GDM1 (cell line): ENCODE measurements around the gene EPHX1.
A peak's percentile ranks its signal among the peaks of the same experiment; 100 is the strongest.

Experiments
- DNase-seq: peaks from one replicate; lab custom pipeline; 2025; lab: John Stamatoyannopoulos, UW

The EPHX1 gene

DNA sequence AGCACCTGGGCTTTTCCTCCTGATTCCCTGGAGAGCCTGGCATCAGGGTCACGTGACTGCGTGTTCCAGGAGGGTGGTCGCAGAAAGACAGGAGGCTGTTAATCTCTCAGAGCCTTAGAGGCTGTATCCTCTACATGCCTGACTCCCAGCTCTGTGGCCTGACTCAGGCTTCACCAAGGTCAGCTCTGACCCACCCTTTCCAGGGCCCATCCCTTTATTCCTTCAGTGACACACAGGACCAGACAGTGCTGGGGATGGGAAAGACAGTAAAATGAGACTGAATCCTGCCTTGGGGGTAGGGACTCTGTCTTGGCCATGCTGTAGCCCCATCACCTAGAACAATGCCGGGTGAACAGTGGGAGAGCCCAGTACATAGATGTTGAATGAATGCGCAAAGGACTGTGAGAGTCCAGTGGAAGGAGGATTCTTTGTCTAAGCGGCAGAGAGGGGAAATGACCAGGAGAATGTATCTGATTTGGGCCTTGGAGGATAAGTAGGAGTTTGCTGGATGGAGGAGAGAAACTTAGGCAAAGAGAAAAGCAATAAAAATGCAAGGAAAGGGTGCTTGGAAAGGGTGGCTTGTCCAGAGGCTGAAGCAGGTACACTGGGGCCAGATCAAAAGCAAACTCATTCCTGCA, 33.0 kb downstream of the EPHX1 start:
- no peak for DNase-seq

DNA sequence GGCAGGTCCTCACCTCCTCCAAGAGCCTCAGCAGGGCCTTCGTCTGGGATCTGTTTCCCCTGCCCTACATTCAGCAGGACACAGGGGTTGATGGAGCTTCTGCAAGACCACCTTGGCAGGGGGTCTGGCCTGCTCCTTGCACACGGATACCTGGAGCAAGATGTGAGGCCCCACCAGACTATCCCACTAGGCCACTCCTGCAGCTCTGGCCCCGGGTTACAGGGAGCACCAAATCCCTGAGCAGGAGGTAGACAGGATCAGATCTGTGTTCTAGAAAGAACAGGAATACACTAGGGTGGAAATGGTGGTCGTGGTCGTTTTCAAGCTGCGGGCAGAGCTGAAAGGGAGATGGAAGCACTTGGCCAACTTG, 33.5 kb downstream of the EPHX1 start:
- DNase-seq: no peak

DNA sequence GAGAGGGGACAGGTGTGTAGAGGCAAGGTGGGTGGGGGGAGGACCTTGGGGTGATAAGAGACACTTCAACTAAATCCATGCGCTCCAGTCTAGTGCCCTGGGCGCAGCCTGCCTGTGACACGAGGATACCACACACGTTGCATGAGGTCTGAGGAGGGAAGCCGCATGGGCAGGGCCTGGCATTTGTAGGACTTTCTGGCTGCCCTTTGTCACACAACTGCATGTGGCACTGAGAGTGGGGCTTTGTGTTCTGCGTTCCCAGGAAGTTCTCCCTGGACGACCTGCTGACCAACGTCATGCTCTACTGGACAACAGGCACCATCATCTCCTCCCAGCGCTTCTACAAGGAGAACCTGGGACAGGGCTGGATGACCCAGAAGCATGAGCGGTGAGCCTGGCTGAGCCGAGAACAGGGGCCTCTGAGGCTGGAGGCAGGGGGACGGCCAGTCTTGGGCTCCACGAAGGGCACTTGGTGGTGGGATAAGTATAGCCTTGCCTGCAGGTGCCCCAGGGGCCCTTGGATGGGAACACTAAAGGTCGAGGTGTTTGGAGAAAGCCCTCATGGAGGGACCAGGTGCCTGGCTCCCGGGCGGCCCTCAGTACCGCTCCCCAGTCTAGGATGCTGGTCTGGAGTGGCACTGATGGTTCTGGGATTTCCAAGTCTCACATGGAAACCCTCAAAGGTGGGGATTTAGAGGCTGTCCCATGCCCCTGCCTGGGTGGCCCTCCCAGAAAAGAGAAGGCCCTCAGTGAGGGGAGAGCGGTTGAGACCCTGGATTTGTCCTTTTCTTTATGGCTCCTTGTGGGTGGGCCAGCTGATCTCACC, 34.5 kb downstream of the EPHX1 start:
- DNase-seq: no peak

DNA sequence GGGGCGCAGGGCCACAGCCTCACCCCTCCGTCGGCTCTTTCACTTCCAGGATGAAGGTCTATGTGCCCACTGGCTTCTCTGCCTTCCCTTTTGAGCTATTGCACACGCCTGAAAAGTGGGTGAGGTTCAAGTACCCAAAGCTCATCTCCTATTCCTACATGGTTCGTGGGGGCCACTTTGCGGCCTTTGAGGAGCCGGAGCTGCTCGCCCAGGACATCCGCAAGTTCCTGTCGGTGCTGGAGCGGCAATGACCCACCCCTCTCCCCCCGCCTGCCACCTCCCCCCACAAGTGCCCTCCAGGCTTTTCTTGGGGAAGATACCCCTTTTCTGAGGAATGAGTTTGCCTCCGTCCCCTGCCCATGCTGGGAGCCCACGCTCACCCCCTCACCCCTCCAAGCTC, 35.2 kb downstream of the EPHX1 start:
- no peak for DNase-seq

DNA sequence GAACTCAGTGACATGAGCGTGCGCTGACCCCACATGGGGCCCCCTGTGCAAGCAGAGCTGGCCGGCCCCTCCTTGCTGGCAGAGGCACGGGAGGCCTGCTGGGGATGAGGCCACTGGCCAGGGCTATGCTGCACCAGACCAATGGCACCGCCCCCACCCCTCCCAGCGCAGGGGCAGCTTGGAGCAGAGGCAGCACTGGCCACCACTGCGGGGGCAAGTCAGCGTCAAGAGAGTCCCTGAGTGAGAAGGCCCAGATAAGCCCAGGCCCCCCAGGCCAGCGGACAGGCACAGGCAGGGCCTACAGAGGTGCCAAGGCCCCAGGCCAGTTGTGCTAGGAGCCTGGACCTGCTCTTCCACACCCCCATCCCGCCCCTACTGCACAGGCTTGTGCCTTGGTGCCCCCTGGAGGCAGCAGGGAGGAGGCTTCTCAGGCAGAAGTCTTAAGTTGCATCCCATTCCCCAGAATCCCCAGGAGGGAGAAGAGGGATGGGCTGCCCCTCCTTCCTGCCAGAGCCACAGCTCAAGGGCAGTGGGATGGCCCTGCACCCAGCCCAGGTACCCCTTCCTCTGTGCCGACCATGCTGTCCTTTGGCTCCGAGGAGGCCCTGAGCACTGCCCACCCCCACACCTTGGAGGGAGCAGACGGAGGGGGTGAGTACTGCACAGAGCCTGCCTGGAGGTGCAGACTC, 35.8 kb downstream of the EPHX1 start:
- DNase-seq: peak; percentile 62

DNA sequence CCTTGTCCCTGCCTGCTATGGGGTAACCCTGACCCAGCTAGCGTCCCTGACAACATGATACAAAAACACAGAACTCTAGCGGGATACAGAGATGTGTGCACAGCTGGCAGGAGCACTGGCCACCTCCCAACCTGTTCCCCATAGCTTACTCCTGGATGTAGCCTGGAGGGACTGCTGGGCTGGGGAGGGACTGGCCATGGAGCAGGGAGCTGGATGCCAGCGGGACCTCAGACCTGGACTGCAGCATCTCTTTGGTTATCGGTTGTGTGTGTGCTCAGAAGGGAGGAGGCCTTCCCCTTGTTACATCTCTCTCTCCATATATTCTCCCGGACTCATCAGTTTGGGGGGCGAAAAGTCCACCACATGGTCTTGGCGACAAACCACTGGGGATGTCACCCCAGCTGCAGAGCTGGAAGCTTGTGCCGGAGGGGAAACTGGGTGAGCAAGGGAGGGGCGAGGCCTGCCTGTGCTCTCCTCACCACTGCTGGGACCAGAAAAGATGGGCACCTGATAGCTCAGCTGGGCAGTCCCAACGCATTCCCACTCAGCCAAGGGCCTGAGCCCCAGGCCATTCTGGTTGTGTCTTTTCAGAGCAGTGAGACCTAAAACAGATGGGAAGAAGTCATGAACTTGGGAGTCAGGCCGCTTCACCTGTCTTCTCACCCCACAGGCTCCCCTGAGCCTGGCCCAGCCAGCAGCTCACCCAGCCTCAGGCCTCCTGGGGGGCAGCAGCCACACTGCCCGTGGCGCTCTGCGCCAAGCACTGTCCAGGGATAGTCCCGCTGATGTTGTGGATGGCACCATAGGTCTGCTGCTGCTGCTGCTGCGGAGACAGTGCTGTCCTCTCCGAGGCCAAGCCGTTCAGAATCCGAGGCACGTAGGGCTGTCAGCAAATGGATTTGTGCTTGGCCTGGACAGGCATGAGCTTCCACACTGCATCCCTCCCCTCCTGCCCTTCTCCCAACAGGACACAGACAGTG, 36.7 kb downstream of the EPHX1 start:
- DNase-seq: no peak

DNA sequence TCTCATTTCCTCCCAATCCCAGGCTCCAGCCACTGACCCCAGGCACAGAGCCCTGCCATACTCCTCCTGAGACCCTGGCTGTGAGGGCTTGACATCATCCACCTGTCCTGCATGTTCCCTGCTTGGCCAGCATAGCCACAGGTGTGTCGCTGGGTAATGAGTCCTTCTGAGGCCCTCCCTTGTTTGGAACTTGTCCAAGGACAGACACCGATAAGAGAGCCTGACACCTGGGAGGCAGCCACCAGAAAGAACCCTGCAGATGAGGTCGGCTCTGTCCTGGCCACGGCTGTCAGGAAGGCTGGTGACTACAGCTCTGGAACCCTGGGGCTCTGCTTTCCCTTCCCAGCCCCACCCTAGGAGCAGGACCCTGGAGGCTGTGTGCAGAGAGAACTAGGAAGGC, 37.7 kb downstream of the EPHX1 start:
- DNase-seq: no peak

DNA sequence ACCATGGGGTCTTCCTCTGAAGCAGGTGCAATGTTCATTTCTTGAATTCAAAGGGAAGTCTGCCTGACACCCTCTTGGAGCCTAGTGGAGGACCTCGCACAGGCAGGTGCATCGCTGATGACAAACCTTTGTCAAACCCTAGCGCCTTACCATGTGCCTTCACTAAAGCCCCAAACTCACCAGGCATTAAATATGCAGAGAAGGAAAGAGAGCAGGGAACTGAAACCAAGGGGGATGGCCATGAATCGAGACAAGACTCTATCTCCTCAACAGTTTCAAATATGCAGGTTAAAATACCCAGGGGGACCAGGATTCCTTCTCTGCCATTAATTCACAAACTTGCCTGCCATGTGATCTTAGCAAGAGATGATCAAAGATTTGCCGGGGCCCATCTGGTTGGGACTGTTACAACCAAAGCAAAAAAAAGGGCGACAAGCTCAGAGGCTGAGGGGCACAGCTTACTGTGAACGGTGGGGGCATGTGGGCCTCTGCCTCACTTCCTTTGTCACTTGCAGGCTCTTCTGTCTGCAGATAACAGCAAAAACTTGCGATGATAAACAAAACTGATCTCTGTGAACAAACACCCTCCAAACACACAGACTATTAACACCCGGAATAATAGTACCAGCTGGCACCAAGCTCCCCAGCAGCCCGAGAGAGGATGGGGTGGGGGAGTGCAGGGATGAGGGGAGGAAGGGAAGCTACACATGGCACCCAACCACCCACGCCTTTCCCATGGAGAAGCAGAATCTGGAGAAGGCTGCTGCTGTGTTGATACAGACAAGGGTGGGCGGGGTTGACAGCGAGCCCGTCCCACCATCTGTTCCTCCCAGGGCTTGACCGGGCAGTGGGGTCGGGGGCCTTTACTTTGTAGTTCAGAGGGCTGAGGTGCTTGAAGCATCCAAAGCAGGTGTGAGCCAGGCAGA, 38.4 kb downstream of the EPHX1 start:
- no peak for DNase-seq

DNA sequence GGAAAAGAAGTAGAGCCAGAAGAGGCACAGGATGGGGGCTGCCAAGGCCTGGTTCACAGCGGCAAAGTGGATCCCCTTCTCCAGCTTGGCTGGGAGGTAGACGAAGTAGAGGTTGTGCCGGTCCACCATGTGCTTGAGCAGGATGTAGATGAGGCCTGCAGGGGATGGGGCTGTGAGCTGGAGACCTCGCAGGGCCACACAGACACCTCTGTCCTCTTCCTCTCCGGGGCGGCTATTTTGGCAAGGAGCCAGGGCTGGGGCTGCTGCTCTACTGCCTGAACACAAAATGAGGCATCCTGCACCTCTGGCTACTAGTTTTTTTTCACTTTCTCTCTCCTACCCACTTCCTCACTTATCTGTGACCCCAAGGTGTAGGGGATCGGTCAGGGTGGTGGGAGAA, 40.0 kb downstream of the EPHX1 start:
- DNase-seq: no peak

DNA sequence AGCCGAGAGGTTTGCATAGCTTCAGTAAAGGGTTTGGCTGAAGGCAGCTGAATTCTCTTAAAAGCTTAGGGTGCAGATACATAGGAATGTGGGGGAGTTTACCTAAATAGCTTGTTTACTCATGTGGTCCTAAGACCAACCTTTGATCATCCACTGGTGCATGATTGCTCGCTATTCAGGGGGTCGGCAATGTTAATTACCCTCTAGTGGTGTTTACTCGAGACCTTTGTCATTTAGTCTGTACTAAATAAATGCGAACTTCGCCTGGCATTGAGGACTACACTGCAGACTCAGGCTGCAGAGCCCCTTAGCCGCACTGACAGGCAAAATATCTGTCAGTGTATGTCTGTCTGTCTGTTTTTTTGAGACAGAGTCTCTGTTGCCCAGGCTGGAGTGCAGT, 40.4 kb downstream of the EPHX1 start:
- DNase-seq: no peak

DNA sequence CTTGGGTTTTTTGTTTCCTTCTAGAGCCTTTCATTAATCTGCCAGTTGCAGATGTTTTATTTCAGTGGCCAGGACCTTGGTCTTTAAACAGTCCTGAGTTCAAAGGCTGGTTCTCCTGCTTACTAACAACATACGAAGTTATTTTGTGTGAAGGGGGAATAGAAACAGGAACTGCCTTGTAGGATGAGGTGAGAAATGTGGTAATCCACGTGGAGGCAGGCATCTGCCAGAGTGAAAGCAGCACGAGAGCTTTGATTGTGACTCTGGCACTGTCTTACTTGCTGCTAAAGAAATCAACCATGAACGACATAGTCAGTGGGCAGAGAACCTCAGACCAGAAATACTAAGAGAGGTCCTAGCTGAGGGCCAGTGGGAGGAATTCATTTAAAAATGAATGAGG, 41.9 kb downstream of the EPHX1 start:
- no peak for DNase-seq

DNA sequence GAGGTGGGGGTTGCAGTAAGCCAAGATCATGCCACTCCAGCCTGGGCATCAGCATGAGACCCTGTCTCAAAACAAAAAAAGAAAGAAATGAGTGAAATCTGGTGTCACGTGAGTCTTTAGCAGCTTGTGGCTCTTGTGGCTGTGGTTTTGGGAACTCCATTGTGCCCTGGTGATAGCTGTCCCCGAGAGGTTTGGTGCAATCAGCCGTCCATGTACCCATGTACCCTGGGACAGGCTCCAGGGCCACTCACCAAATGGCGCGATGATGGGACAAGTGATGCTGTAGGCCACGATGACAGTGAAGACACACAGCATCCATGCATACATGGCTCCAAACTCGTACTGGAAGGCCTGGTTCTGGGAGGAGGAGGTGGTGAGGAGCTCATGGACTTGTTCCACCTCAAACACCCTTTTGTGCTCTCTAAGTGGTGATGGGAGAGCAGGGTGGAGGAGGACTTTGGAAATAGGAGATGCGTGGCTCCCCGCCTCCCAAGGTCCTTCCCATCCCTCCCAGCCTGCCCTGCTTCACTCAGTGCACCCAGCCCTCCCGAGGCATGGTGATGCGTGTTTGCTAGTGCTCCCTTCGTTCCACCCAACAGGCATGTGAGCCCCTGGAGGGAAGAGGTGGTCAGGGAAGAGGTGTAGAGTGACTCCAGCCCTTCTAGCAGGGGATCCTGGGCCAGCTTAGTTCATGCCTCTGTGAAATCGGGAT, 42.6 kb downstream of the EPHX1 start:
- DNase-seq: no peak

DNA sequence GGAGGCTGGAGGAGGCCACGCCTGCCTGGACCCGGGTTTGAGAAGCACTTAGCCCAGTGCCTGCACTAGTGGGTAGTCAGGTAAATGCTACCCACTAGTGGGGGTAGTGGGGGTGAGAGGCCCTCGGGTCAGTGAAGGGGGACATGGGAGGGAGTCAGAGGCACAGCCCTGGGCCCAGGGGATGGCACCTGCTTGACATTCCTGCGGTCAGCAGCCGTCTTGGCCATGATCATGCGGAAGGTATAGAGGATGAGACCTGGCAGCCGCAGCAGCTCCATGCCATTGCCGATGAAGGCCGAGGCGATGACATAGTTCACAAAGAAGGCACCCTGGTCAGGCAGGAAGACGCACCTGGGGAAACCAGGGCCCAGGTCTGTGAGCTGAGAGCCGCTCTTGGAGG, 43.5 kb downstream of the EPHX1 start:
- DNase-seq: no peak

DNA sequence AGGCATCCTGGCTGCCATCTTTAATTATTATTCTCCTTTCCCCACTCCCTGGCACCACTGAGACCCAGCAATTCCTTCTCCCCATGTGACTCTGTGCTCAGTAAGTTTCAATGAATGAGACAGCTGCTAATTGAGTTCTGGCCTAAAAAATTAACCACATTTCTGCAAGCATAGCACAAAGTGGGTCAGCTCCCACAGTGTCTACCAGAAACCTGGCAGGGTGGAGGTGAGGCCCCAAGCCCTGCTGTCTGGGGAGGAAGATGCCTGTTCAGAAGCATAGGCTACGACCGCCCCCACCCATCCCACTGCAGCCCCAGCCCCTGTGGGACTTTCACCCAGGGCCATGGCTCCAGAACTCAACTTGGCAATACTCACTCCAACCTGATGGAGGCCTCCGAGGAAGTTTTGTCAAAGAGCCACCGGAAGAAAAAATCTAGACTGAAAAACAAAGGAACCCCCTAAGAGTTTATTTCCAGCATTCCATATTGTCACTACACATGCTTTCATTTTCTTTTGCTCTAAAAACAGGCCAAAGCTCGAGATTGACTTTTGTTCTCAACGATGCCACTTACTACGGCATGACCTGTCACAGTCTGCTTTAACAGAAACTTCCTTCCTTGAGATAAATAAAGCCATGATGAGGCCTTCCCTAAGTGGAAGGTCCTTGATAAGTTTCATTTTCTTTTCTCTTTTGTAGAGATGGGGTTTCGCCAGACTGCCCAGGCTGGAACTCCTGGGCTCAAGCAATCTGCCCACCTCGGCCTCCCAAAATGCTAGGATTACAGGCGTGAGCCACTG, 45.8 kb downstream of the EPHX1 start:
- DNase-seq: peak; percentile 32

DNA sequence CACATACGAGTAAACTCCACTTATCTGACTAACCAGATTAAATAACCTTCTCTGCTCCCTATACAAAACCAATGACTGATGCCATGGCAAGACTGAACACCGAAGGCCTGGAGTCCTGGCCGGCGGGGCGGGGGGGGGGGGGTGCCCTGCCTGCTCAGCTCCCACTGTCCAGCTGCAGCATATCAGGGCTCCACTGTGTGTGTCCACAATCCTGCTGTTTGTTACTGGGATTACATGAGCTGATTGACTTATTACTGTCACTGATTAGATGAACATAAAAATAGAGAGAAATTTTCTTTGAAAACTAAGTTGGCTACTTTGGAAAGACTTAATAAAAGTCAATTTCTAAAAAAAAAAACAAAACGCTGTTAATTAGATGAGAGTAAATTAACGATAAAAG, 47.3 kb downstream of the EPHX1 start:
- DNase-seq: no peak

DNA sequence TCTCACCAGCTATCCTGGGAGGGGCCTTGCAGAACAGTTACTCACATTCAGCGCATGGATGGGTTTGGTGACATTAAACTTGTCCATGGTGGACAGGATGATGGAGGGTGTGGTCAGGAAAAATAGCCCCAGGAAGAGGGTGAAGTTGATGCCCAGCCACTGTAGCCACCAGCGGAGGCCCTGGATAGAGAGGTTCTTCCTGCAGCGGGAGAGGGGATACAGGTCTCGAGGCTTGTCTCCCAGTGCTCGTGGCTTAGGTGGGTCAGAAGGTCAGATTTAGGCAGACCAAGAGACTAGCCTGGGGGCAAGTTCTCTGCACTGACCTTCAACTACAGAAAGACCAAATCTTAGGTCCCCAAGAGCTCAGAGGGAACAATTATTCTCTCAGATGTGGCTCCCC, 49.2 kb downstream of the EPHX1 start:
- DNase-seq: no peak

DNA sequence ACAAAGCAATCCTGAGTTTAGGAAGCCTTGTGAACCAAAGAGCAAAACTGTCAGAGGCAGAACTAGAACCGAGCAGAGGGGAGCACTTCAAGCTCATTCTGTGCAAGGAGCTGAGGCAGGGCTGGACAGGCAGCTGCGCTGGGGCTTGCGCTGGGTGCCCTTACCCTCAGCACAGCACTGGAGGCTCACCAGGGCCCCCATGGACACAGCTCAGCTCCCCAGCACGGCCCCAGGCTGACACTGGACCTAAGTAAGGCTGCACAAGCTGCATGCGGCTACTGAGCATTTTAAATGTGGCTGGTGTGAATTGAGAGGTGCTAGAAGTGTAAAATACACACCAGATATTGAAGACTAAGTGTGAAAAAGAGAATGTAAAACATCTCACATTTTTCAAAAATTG, 50.2 kb downstream of the EPHX1 start:
- DNase-seq: no peak

DNA sequence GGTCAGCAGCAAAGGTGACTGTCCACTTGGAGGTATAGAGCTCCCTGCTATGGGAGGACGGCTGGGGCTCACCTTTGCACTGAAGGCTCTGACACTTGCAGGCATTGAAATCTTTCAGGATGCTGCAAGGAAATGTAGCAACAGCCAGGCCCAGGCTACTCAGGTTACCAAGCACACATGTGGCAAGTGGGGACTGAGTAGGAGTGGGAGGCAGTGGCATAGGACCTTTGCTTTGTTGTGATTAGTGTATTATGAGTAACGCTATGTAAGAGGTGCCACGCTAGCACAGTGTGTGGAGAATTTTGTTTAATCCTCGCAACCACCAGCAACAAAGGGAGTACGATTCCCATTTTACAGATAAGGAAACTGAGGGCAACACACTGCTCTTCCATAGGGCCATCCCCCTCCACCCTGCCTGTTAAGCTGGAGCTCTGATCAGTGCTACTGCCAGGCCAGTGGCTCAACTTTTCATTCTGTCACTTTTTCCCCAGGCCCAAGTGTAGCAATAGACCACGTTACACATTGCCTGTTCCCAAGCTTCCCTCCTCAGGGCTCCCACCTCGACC, 51.0 kb downstream of the EPHX1 start:
- no peak for DNase-seq
